Measurements from ENCODE around the gene FHIP1B. TPM values are rescaled to one million over a fixed set of nuclear protein-coding genes. Genes with fewer than 3 reads are reported as not detected.

Gene FHIP1B
- total RNA-seq, 1 experiment from 2014 or later: 32.1 TPM

DNA sequence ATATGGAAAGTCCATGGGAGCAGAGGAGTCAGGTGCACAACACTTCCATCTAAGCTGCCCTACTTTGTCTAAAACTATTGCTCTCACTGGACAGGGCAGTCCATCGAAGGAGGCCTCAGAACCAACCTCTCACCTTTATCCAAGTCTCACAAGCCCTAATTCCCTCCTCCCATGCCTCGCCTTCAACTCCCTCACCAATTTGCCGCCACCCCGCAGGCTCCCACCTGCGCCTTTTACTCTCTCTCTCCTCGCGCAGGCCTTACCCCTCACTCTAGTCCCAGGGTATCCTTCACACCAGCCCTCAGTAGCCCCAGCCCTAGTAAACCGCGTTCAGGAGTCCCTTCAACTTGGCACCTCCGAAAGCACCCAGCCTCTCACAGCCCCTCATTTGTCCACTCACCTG, 451 bp downstream of the FHIP1B start (continued):
- TF ChIP-seq SP1 (IDR thresholded peaks at IDR 0.05; ENCODE audit: low read depth): no peak

GRCh38 chr11:6232899-6233298, 1.5 kb downstream of the FHIP1B start:
- POLR2A ChIA-PET: no interaction called here
- Histone ChIP-seq H3K27me3 (ENCODE audit: insufficient read depth, low read length) (no peaks in the 10 kb centered on the region), H3K27ac (ENCODE audit: low read depth, low read length) (no peak overlapping the region), H3K36me3 (ENCODE audit: control insufficient read depth in 1 of 2, insufficient read depth in 2 of 2, low read length in 2 of 2) (no peaks in the 10 kb centered on the region), H3K9me3 (ENCODE audit: control insufficient read depth in 1 of 2, insufficient read depth in 1 of 2, low read depth in 1 of 2, low read length in 2 of 2) (no peaks in the 10 kb centered on the region), H3K79me2 (ENCODE audit: insufficient read depth, low read length) (peaks cover 60% of the 10 kb centered on the region), H4K20me1 (ENCODE audit: insufficient read depth) (no peaks in the 10 kb centered on the region), H2AFZ (ENCODE audit: low read depth, low read length, poor library complexity, severe bottlenecking) (no peak overlapping the region), H3K9ac (ENCODE audit: low read length) (no peak overlapping the region), H3K4me3 (replicated peaks in 1 of 2; ENCODE audit: low read depth in 1 of 2, low read length in 2 of 2) (0 out of 4 replicates have a peak overlapping the region, but pooled peaks of 1 of the 2 experiments have one; percentile 97), H3K4me1 (ENCODE audit: control insufficient read depth in 1 of 2, insufficient read depth in 2 of 2, low read length in 2 of 2) (peaks cover 0 to 16% of the 10 kb centered on the region in 2 experiments; a peak in 2 of 4 replicates), H3K9me2 (ENCODE audit: insufficient read depth) (peaks cover 6% of the 10 kb centered on the region; the same call in 1 of the 2 replicates), H3K4me2 (ENCODE audit: low read length) (peak overlapping the region; percentile 83)
- RAD21 ChIA-PET (ENCODE audit: low non-redundant PET in 1 of 2, low total read pairs in 2 of 2, uncharacterized antibody in 2 of 2, unreplicated experiment in 2 of 2): no interaction called here
- no peak for DNase-seq (ENCODE audit: low read depth, low spot score)
- TF ChIP-seq CBX3 (IDR thresholded peaks at IDR 0.05; ENCODE audit: low read depth) (no peak), TCF7L2 (IDR thresholded peaks at IDR 0.05; ENCODE audit: borderline replicate concordance, extremely low read depth, insufficient read depth, insufficient read length) (no peak), RAD21 (IDR thresholded peaks at IDR 0.05; ENCODE audit: low read depth) (no peak), ZFX (IDR thresholded peaks at IDR 0.05) (no peak), ZNF274 (IDR thresholded peaks at IDR 0.05; ENCODE audit: low read depth, low read length) (no peak), SRF (IDR thresholded peaks at IDR 0.05; ENCODE audit: low read depth) (no peak), EZH2 (IDR thresholded peaks at IDR 0.05) (no peak), CTCF (IDR thresholded peaks at IDR 0.05 in 2 of 3, conservative IDR thresholded peaks at IDR 0.05 in 1 of 3; ENCODE audit: borderline replicate concordance in 1 of 3, insufficient read depth in 1 of 3, low read depth in 2 of 3, low read length in 2 of 3) (no peak), REST (IDR thresholded peaks at IDR 0.05; ENCODE audit: low read depth) (no peak), POLR2AphosphoS5 (IDR thresholded peaks at IDR 0.05; ENCODE audit: low read depth, low read length) (no peak), SIN3A (IDR thresholded peaks at IDR 0.05; ENCODE audit: low read depth) (no peak), ZBTB33 (IDR thresholded peaks at IDR 0.05; ENCODE audit: extremely low read depth, insufficient replicate concordance, low read length) (no peak), JUND (IDR thresholded peaks at IDR 0.05) (no peak), EZH2phosphoT487 (IDR thresholded peaks at IDR 0.05; ENCODE audit: borderline replicate concordance) (no peak), EGR1 (IDR thresholded peaks at IDR 0.05; ENCODE audit: low read depth) (no peak), FOSL1 (IDR thresholded peaks at IDR 0.05; ENCODE audit: low read depth) (no peak)
- BruUV-seq (replicated peaks): no TSS peak
- CTCF ChIA-PET: no interaction called here
- intact Hi-C loops (cut with micrococcal nuclease): no loop called here
- no peak for ATAC-seq

Data from HCT116 (cell line).